Left renal pelvis (tissue), 4 donors: ENCODE measurements around the gene TREM1. TPM values are rescaled to one million over a fixed set of nuclear protein-coding genes. Genes with fewer than 3 reads are reported as not detected.
"Not testable (repeated sequence)": the region's sequence is repeated elsewhere in the genome, so short reads cannot be mapped to it uniquely, and the experiment has no call there.

Experiments used
- DNase-seq, 4 donors: peaks; one replicate each; pipeline ENCODE4 v3.0.0-alpha.2; 2013; ENCODE audit warnings: low read depth in 4 of 4, low spot score in 3 of 4
- polyA plus RNA-seq, 4 donors: library from polyadenylated mRNA; unstranded; fragments of 120-200 nt; gene quantifications; one replicate each; pipeline ENCODE4 v1.2.1, GENCODE V29; 2013; ENCODE audit not compliant: insufficient read length in 4 of 4

The TREM1 gene
- polyA plus RNA-seq, 4 donors, result 0.29 to 1.3 (median 0.34) TPM; not detected in 1

DNA sequence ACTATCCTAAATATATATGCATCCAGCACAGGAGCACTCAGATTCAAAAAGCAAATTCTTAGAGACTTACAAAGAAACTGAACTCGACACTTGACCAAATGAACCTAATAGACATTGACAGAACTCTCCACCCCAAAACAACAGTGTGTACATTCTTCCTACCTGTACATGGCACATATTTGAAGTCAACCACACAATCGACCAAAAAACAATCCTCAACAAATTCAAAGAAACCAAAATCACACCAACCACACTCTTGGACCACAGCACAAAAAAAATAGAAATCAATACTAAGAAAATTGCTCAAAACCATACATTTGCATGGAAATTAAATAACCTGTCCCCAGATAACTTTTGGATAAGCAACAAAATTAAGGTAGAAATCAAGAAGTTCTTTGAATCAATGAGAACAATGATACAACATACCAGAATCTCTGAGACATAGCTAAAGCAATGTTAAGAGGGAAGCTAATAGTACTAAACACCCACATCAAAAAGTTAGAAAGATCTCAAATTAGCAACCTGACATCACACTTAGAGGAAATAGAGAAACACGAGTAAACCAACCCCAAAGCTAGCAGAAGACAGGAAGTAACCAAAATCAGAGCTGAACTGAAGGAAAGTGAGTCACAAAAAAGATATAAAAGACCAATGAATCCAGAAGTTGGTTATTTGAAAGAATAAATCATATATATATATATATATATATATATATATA is 12.5 kb upstream of the TREM1 start:
- no peak for DNase-seq

DNA sequence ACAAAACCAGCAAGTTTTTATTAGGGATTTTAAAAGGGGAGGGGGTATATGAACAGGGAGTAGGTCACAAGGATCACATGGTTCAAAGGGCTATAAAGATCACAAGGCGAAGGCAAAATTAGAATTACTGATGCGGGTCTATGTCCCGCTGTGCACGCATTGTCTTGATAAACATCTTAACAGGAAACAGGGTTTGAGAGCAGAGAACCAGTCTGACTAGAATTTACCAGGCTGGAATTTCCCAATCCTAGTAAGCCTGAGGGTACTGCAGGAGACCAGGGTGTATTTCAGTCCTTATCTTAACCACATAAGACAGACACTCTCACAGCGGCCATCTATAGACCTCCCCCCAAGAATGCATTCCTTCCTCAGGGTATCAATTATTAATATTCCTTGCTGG is 10.8 kb upstream of the TREM1 start:
- DNase-seq, result not testable (repeated sequence)

DNA sequence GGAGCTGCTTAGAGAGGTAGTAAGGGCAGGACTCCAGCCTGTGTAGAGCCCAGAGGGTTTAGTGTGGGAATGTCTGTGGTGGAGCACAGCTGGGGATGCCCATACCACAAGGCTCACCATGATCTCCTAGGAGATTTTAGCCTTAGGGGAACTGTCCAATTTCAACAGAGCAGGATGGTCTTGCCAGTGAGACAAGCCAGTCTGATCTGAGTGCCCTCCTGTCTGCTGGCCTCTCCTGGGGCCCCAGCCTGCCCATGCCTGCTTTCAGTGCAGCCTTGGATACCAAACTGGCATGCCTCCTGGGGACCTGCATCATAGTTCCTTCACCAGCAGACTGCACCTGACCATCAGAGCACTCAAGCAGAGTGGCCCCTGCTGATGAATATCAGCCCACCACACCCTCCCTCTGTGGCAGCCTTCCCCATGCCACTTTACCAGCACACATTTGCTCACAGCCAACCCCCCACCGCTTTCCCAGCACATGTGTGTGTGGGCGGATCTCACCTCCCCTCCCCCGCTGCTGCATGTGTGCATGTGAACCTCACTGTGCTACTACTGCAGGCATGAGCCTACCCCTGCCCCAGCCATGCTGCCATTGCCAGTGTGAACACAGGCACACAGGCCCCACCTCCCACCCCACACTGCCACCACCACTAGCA is 7.9 kb upstream of the TREM1 start:
- DNase-seq, result no peak

DNA sequence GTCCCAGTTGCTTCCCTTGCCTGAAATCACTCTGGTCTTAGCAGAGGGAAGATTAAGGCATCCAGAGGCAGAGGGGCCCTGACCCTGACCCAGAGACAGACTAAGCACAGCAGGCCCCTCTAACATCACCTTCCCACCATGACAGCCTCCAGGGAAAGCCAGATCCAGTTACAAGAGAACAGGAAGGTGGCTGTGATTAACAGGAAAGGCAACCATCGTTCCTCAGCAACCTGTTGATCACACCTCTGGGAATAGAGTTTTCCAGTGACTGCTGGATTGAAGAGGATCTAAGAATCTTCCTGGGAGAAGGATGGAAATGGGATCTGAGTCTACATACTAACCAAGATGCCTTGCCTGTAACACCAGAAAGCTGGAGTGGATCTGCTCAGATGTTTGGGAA is 5.2 kb upstream of the TREM1 start:
- DNase-seq, result no peak

DNA sequence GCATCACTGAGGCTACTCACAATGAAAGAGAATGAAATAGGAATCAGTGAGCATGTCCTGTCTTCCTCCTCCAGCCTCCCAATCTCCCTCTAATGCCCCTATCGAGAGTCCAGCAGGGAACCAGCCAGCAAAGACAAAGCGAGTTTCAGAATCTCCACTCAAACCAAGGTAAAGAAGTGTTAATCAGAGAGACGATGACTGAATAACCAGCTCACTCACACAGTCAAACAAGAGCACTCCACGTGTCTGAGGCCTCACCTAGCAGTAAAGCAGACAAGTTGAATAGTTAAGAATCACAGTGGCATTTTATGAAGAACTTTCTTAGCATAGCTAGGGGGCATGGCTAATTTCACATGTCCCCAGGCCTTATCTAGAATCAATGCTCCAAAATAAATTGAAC is 3.3 kb upstream of the TREM1 start:
- DNase-seq, result no peak

DNA sequence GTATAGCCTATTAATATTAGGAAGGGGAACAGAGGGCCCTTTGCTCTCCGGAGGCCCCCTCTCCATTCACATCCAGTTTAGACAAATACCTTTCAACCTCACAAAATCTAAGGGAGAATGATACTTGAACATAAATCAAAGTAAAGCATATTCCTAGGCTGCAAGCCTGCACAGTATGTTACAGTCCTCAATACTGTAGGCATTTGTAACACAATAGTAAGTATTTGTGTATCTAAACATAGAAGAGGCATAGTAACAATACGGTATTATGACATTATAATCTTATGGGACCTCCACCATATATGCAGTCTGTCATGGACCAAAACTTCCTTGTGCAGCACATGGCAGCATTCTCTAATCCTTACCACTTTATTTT is 2.3 kb upstream of the TREM1 start:
- no peak for DNase-seq

DNA sequence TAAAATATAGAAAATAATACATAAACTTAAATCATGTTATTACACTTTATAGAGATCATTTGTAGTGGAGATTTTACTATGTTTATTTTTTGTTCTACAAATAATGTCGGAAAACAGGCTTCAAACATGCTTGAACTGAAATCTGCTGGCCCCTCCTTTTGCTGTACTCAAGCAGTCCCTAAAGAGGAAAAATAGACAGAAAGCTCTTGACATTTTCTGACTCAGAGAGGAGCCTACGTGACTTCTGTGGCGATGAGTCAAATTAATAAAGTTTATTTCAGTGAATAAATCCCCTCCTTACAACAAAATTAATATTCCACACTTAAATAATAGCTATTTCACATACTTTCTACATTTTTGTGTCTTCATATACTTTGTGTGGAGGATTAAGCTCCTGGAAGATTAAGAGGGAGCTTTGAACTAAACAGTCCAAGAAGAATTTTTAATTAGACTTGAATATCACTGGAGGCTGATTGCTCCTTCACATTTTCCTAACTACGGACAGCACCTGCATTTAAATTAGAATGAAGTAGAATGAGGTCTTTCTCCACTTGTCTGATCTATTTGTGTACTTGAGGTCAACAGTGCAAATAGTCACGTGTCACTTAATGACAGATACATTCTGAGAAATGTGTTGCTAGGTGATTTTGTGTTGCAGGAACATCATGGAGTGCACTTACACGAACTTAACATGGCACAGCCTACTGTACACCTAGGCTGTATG is 1.7 kb upstream of the TREM1 start:
- DNase-seq, result no peak

DNA sequence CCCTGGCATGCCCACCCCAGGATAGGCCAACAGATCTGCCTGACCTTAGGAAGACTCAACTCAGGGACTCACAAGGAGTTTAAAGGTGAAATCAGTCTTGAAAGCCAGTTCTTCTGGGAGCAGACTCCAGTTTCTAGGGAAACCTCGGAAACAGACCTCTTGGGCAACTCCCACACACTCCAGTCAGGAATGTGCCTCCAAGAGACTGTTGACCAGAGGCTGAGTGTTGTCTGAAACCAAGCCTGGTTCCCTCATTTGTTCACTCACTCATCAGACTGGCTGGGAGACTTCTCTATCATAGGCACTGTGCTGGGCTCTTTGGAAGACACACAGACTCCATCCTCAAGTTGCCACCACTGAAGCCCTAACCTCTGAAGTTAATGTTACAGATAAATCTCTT is 1.8 kb downstream of the TREM1 start:
- DNase-seq, result peak in 1 of 4 donors; percentile 35

DNA sequence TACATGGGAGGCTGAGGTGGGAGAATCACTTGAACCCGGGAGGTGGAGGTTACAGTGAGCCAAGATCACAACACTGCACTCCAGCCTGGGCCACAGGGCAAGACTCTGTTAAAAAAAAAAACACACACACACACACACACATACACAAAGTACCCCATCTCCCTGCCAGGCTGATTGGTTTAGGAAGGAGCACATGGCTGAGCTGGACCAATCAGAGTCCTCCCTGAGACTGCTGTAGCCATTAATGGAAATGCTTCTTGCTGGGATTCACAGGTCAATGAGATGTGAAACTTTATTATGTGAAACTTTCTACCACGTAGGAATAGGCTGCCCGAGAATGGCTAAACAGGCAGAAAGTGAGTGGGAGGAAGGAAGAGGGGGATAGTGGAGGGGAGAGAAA is 2.9 kb downstream of the TREM1 start:
- DNase-seq, result no peak

DNA sequence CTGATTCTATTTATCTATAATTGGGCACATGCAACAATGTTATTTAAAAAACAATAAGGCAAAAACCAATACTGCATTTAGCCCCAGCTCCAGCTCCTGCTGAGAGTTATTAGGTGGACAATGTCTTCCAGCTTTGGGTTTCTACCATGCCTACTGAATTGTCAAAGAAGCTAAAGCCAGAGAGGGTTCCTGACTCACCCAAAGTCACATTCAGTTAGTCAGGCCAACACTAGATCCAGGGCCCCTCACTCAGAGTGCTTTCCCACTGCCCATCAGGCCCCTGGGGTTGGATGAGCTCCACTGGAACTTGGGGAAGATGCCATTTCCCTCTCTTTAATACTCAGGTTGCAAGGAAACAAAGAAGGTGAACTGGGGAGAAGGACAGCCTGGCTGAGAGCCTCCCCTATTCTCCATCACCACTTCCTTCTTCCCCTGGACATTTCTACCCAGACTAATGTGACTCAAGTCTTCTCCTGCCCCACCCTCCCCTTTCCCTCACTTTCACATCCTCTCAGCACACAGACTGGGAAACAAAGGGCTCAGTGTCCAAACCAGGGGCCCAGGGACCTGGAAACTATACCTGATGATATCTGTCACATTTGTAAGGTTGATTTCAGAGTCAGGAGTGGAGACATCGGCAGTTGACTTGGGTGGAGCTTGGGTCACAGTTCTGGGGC is 6.0 kb downstream of the TREM1 start:
- no peak for DNase-seq

DNA sequence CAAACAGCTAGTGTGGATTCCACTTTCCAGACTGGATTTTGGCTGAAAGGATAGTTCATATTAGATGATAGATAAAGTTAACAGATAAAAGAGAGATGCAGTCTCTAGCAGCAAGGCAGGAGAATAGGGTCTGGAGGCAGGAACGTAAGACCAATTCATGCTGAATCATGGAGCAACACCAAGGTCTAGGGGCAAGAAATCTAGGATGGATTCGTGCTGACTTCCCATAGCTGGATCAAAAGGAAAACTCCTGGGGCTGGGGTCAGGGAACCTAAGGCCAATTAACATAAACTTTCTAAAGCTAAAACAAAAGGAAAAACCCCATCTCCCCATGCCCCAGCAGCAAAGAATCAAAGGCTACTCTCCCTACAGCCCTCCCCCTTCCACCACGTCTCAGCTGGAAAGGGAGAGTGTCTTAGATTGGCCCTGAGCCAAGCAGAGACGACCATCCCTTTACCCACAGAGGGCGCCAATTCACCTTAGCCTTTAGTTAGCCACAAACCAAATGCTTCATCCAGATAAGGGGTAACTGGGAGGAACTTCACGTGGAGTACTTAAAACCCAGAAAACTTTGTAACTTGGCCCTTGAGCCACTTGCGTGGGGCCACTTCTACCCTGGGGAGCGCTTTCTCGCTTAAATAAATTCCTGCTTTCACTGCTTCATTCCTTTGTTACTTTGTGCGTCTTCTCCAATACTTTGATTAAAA is 7.6 kb downstream of the TREM1 start:
- peak in 2 of 4 donors; percentile 48 to 52 for DNase-seq

DNA sequence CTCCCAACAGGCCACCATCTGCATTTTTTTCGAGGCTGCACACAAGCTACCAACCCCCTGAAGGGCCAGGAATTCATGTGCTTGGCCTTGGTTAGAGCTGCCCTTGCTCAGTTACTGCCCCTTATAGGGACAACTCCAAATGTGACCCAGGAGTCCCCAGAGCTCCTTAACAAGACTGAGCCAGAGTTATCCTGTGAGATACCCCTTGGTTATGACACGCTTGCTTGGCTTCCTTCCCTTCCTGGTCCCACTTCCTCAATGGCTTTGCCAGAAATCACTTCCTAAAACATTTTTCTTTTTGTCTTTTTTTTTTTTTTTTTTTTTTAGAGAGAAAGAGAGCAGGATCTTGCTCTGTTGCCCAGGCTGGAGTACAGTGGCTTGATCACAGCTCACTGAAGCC is 8.9 kb downstream of the TREM1 start:
- DNase-seq, result no peak

DNA sequence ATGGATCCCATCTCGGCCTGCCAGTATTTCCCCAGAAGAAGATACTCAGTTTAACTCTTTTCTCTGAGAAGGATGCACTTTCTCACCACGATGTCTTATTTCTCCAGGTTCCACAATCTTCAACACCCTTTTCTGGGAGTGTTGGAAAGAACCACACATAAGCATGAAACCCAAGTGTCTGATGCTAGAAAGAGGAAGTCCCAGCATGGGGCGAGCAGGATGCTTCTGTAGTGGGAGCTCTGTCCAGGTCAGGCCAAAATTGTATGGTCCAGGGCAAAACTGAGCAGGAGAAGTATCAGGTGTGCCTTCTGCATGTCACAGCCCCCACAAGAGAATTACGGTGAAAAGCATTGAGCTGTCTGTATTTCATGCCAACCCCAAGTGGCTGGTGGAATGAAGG is 11.0 kb downstream of the TREM1 start:
- DNase-seq, result no peak

DNA sequence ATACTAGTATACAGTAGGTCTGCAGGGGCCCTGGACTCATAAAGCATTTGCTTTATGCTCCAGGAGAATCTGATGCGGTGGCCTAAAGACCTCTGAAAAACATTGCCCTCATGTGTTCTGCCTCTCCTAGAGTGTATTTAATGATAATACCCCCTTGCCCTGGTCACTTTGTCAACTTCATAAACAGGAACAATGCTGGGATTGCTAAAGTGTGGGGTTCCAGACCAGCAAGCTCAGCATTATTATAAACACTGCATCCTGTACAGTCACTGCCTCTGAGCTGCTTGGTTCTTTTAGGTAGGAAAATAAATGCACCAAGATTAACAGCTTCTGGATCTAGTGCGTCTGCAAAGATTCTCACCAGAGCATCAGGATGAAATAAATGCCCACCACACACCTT is 12.2 kb downstream of the TREM1 start:
- DNase-seq, result no peak

DNA sequence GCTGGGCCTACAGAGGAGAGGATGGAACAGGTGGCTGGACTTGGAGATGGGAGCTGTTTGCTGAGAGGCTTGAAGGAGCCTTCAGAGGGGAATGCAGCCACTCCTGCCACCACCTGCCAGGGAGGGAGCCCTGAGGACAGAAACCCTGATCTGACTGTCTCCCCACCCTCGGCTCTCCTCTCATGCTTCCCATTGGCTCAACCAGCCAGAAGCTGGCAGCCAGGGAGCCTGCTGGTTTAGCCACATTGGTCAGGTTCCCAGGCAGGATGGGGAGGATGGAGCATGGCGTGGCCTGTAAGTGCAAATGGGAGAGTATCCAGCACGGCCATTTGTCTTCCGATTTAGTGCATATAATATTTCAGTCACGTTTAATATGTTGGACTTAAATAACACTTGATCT is 12.8 kb downstream of the TREM1 start:
- DNase-seq, result no peak

DNA sequence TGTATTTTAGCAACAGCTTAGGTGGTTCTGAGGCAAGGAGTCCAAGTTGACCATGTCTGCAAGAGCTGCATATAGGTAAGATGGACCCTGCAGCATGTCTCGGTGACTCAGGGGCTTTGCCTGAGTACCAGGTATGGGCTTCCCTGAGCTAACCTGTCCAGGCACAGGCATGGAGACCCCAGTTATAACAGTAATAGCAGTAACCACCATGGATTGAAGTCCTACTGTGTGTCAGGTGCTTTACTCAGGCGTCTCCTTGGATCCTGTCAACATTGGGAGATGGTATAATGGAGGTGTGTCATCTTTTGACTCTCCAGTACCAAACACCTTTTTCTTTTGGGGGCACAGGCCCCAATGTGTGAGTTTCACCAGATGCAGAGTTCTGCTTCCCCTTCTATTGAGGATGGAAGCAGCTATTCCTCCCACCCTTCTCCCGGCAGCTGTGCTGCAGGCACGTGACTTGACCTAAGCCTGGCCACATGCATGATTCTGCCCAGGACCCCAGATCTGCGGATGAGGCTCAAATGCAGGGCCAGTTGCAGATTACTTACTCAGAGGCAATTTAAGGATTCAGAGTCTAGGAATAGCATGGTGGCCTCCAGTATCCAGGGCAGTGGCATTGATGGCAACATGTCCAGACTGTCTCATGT is 13.8 kb downstream of the TREM1 start:
- no peak for DNase-seq

DNA sequence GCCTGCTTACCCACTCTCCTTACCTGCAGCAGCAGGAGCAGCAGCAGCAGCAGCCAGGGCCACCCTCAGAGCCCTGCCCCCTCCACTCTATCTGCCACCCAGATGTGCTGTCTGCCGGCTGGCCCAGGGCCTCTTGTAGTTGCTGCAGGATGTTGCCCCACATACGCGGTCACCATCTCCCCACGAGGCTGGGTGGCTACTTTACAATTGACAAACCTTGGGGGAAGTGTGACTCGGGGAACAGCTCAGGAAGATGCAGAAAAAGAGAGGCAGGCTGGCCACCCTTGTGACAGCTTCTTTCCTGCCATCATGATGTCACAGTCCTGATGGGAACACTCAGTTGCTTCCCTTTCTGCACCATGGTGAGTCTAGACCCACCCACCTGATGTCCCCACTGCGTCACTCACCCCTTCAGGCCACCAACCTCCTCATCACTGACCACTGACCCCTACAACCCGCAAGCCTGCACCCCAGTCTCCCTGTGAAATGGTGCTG is 14.5 kb downstream of the TREM1 start:
- no peak for DNase-seq

DNA sequence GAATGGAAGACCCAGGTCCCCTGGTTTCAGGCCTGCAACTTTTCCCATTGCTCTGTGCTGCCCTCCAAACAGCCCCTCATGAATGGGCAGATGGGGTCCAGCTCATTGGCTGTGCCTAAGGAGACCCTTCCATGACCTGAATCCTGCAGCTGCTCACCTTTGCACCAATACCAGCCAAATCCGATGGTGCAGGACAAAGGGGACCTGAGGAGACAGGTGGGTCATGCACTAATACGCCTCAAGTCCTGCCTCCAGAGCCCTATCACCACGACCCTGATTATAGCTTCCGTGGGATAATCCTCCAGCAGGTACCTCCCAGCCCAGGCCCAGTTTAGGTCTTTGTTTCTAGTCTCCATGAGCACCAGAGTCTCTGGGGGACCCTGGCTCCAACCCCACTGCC is 16.8 kb downstream of the TREM1 start:
- no peak for DNase-seq

DNA sequence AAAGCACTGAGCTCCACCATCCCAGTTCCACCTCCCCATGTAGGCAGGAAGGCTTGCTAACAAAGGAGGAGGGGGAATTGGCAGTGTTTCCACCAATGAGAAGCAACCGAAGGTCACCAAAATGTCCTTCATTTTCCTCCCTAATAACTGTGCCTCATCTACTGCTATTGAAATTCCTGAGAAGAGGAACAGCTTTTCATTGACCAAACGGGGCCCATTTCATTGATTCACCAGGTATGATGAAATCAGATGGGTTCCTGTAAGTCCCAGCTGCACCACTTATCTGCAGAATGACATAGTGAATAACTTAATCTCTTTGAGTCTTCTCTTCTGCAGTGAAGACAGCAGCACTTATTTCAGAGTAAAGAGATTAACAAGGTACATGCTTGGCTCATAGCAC is 17.3 kb downstream of the TREM1 start:
- no peak for DNase-seq

DNA sequence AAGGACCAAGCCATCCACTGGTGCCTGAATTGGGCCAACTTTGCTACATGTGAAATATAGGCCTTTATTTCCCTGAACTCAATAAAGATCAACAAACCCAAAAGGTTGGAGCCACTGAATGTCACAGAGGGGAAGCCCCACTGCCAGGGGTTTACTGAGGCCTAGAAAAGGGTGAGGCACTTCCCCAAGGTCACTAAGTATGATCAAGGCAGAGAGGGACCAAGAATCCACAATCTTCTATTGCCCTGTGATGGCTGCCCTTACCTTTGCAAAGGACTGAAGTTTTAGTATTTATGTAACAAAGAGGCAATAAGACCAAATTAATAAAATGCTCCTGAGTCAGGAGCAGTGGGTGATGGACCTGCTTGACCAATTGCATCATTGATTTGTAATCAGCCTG is 18.0 kb downstream of the TREM1 start:
- DNase-seq, result no peak
